ENCODE data around the gene YDJC. TPM values are rescaled to one million over a fixed set of nuclear protein-coding genes. Genes with fewer than 3 reads are reported as not detected.

YDJC gene
- total RNA-seq, 4 donors from 2014 or later: 42.2 to 72.2 (median 56.5) TPM

DNA sequence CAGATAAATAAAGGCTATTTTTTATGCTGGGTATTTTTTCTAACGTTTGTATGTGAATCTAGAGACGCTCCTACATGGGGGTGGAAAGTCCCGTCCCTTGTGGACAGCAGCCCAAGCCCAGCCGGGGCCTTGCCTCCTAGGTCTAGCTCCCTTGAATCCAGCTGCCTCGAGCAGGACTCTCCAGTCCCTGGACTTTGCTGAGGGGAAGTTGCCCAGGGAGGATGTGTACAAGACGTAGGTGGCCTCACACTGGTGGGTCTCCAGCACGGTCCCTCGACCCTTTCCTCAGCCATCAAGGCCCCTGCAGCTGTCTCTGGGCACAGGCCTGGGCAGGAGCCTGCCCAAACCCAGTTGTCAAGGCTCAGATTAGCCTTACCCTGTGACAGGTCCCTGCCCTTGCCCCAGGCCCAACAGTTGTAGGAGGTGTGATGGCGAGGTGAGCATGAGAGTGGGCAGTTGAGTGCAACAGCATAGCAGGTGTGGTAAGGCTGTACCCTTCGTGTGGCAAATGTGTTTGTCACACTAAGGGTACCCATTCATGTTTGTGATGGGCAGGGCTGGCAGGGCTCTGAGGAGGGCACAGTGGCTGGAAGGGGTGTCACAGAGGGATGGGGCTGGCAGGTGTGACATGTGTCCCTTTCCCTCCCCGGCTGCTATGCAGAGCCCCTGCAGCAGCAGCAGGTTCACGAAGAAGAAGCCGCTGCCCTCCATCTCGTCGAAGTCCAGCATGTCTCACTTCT, 6.1 kb upstream of the YDJC start:
- WGBS, 2 donors: 85 to 87% methylated on average over 15 of the region's 15 CpGs
- intact Hi-C loops (cut with DNase I; ENCODE audit: low total_unique reads): no loop called here
- TF ChIP-seq POLR2A (IDR thresholded peaks at IDR 0.05): no peak
- TF ChIP-seq, protein P1, sequence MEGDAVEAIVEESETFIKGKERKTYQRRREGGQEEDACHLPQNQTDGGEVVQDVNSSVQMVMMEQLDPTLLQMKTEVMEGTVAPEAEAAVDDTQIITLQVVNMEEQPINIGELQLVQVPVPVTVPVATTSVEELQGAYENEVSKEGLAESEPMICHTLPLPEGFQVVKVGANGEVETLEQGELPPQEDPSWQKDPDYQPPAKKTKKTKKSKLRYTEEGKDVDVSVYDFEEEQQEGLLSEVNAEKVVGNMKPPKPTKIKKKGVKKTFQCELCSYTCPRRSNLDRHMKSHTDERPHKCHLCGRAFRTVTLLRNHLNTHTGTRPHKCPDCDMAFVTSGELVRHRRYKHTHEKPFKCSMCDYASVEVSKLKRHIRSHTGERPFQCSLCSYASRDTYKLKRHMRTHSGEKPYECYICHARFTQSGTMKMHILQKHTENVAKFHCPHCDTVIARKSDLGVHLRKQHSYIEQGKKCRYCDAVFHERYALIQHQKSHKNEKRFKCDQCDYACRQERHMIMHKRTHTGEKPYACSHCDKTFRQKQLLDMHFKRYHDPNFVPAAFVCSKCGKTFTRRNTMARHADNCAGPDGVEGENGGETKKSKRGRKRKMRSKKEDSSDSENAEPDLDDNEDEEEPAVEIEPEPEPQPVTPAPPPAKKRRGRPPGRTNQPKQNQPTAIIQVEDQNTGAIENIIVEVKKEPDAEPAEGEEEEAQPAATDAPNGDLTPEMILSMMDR (IDR thresholded peaks at IDR 0.05): no peak
- H3K4me3 ChIP-seq (ENCODE audit: low read depth, poor library complexity, severe bottlenecking): no peak overlapping the region
- DNase-seq (ENCODE audit: low spot score in 2 of 2): no peak

DNA sequence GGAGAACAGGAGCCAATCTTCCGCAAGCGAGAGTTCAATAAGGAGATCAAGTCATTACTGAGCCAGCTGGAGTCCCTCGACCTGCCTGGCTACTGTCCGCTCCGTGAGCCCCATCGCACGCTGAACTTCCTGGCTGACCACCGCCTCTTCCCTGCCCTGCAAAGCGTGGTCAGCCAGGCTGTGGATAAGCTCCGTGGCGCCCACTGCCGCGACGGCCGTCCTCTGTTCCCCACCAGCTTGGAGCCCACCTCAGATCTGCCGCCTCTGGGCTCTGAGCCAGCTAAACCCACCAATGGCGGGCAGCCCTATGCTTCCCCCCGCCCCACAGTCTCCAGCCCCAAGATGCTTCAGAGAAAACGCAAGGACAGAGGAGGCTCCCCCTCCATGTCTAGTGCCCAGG, 5.0 kb upstream of the YDJC start:
- no peak overlapping the region for H3K4me3 ChIP-seq (ENCODE audit: low read depth, poor library complexity, severe bottlenecking)
- no peak for DNase-seq (ENCODE audit: low spot score in 2 of 2)
- TF ChIP-seq, protein P1 (IDR thresholded peaks at IDR 0.05): no peak
- TF ChIP-seq POLR2A (IDR thresholded peaks at IDR 0.05): no peak
- intact Hi-C loops (cut with DNase I; ENCODE audit: low total_unique reads): no loop called here
- WGBS, 2 donors: 87 to 92% methylated on average over 19 of the region's 19 CpGs

DNA sequence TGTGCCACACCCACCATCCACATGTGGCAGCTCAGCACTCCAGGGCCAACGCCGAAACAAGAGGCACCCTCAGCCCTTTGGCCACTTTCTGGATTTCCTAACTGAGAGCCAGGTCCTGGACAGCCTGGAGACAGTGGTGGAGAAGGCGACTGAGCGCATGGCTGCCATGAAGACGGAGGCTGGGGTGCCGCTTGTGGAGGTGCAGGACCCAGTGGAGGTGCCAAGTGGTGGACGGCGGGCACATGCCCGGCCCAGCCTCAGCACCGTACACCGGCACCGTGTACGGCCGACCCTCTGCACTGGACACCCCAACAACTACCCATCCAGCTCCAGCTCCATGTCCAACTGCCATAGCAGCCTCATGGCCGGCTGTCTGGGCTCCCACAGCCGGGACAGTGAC, 4.3 kb upstream of the YDJC start:
- TF ChIP-seq, protein P1 (IDR thresholded peaks at IDR 0.05): no peak
- TF ChIP-seq POLR2A (IDR thresholded peaks at IDR 0.05): no peak
- intact Hi-C loops (cut with DNase I; ENCODE audit: low total_unique reads): no loop called here
- H3K4me3 ChIP-seq (ENCODE audit: low read depth, poor library complexity, severe bottlenecking): no peak overlapping the region
- DNase-seq (ENCODE audit: low spot score in 2 of 2): no peak
- 94 to 96% methylated on average over 14 to 16 of the region's 16 CpGs for WGBS, 2 donors

DNA sequence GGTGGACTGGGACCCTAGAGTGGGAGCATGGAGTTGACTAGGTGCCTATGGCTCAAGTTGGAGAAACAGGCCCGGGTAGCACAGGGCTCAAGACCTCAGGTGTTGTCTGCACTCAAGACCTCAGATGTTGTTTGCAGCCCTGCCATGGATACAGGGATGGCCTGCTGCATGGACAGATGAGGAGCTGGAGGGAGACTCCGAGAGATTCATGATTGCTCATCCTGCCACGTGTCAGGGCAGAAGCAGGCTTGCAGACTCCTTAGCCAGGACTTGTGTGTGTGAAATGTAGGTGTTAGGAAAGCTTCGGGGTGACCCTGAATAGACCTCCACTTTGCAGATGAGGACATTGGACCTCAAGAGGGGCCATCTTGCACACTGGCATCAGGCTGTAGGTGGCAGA, 3.7 kb upstream of the YDJC start:
- TF ChIP-seq, protein P1 (IDR thresholded peaks at IDR 0.05): no peak
- no peak for TF ChIP-seq POLR2A (IDR thresholded peaks at IDR 0.05)
- intact Hi-C loops (cut with DNase I; ENCODE audit: low total_unique reads): no loop called here
- 73 to 82% methylated on average over 4 of the region's 4 CpGs for WGBS, 2 donors
- DNase-seq (ENCODE audit: low spot score in 2 of 2): no peak
- H3K4me3 ChIP-seq (ENCODE audit: low read depth, poor library complexity, severe bottlenecking): no peak overlapping the region

DNA sequence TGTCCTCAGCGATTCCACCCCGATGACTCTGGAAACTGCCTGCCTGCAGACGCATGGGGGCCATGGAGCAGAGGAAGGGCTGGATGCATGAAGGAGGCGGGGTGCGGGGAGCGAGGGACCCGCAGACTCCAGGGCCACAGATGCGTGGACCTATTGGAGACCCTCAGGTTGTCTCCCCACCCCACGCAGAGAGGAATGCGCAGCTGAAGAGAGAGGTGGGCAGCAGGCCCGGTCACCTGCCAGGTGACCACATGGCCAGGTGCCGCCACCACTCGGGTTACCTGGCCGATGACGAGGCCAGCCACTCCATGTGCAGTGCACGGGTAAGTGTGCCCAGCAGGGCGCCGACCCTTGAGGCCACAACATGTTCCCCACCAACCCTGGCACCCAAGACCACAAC, 3.1 kb upstream of the YDJC start:
- WGBS, 2 donors: 94 to 96% methylated on average over 18 of the region's 18 CpGs

More for the DNA sequence above, 3.1 kb upstream of the YDJC start:
- no peak overlapping the region for H3K4me3 ChIP-seq (ENCODE audit: low read depth, poor library complexity, severe bottlenecking)
- TF ChIP-seq POLR2A (IDR thresholded peaks at IDR 0.05): no peak
- TF ChIP-seq, protein P1 (IDR thresholded peaks at IDR 0.05): no peak
- DNase-seq (ENCODE audit: low spot score in 2 of 2): no peak
- intact Hi-C loops (cut with DNase I; ENCODE audit: low total_unique reads): no loop called here

All from lower leg skin (tissue), 4 donors.